Natural killer cell treated with Interleukin-12 subunit alpha and Interleukin-12 subunit beta and Interleukin-15 and Interleukin-18, amount 100 ng/mL, for 72 hours (primary cell): ENCODE measurements around the gene AQP1. TPM values are rescaled to one million over a fixed set of nuclear protein-coding genes. Genes with fewer than 3 reads are reported as not detected.

ENCODE experiments used
- ATAC-seq, 2 donors: fragments of 150-1000 bp; cut with Tn5 transposase in 1 of 2; sonication (Bioruptor Pico), chemical (Tn5 transposase) in 1 of 2; 2 replicates each; pipeline ENCODE4 v1.10.0; 2021
- DNase-seq: peaks from one replicate; pipeline ENCODE4 v3.0.0; 2022; ENCODE audit warnings: low spot score
- H3K27ac Mint-ChIP-seq, 2 donors: 1 replicate in 1 of 2; 2 replicates in 1 of 2; pipeline ENCODE4 v1.8.0; 2022; ENCODE audit warnings: mixed read lengths in 2 of 2, mild to moderate bottlenecking in 1 of 2, moderate library complexity in 1 of 2
- H3K27me3 Mint-ChIP-seq, 2 donors: 1 replicate in 1 of 2; 2 replicates in 1 of 2; pipeline ENCODE4 v1.8.0; 2022; ENCODE audit warnings: mixed read lengths in 2 of 2
- H3K36me3 Mint-ChIP-seq: one replicate; pipeline ENCODE4 v1.8.0; 2022; ENCODE audit warnings: mixed read lengths
- H3K4me1 Mint-ChIP-seq, 2 donors: 1 replicate in 1 of 2; 2 replicates in 1 of 2; pipeline ENCODE4 v1.8.0; 2022; ENCODE audit warnings: low read depth in 2 of 2, mixed read lengths in 2 of 2, mild to moderate bottlenecking in 1 of 2
- H3K4me3 Mint-ChIP-seq: one replicate; pipeline ENCODE4 v1.8.0; 2022; ENCODE audit warnings: mixed read lengths
- H3K9me3 Mint-ChIP-seq: 2 replicates; pipeline ENCODE4 v1.8.0; 2022; ENCODE audit warnings: mixed read lengths
- total RNA-seq, 2 donors: library from RNA; stranded (reverse); gene quantifications; one replicate each; pipeline ENCODE4 v1.2.3, GENCODE V29; 2022

The AQP1 gene
- total RNA-seq, 2 donors from 2014 or later: 0.14 TPM; not detected in 1

- H3K27ac Mint-ChIP-seq: no peak overlapping the region
- DNase-seq (peak; percentile 42), ATAC-seq (no peak)
- H3K4me3 Mint-ChIP-seq: no peak overlapping the region
- H3K36me3 Mint-ChIP-seq: no peaks in the 10 kb centered on the region
- no peaks in the 10 kb centered on the region for H3K4me1 Mint-ChIP-seq
- no peaks in the 10 kb centered on the region for H3K27me3 Mint-ChIP-seq
- H3K9me3 Mint-ChIP-seq: peaks cover 2% of the 10 kb centered on the region
Observed at GRCh38 chr7:30923774-30924413, 12.2 kb downstream of the AQP1 start.

- no peak for ATAC-seq
- Mint-ChIP-seq H3K27ac (no peak overlapping the region), H3K4me1 (no peaks in the 10 kb centered on the region), H3K36me3 (no peaks in the 10 kb centered on the region), H3K27me3 (peaks cover 0 to 3% of the 10 kb centered on the region in 2 donors), H3K4me3 (no peak overlapping the region), H3K9me3 (peaks cover 2% of the 10 kb centered on the region)
- peak; percentile 12 for DNase-seq
Observed at GRCh38 chr7:30924624-30925023, 13.0 kb downstream of the AQP1 start.

GRCh38 chr7:30925117-30925516, 13.5 kb downstream of the AQP1 start:
- Mint-ChIP-seq H3K4me3 (no peak overlapping the region), H3K36me3 (no peaks in the 10 kb centered on the region), H3K4me1 (no peaks in the 10 kb centered on the region), H3K27me3 (peaks cover 0 to 4% of the 10 kb centered on the region in 2 donors), H3K27ac (no peak overlapping the region), H3K9me3 (peaks cover 2% of the 10 kb centered on the region)
- DNase-seq (peak; percentile 13), ATAC-seq (no peak)

- H3K4me1 Mint-ChIP-seq: no peaks in the 10 kb centered on the region
- ATAC-seq (no peak), DNase-seq (peak; percentile 8)
- no peak overlapping the region for H3K27ac Mint-ChIP-seq
- H3K4me3 Mint-ChIP-seq: no peak overlapping the region
- H3K36me3 Mint-ChIP-seq: no peaks in the 10 kb centered on the region
- peaks cover 0 to 4% of the 10 kb centered on the region in 2 donors for H3K27me3 Mint-ChIP-seq
- peaks cover 2% of the 10 kb centered on the region for H3K9me3 Mint-ChIP-seq
Observed at GRCh38 chr7:30925913-30926312, 14.3 kb downstream of the AQP1 start.

- ATAC-seq (no peak), DNase-seq (peak; percentile 31)
- no peaks in the 10 kb centered on the region for H3K36me3 Mint-ChIP-seq
- H3K4me1 Mint-ChIP-seq: no peaks in the 10 kb centered on the region
- peaks cover 0 to 4% of the 10 kb centered on the region in 2 donors for H3K27me3 Mint-ChIP-seq
- no peak overlapping the region for H3K4me3 Mint-ChIP-seq
- peaks cover 2% of the 10 kb centered on the region for H3K9me3 Mint-ChIP-seq
- H3K27ac Mint-ChIP-seq: no peak overlapping the region
Observed at GRCh38 chr7:30926313-30926712, 14.7 kb downstream of the AQP1 start.

- ATAC-seq (no peak), DNase-seq (peak; percentile 29)
- peaks cover 2% of the 10 kb centered on the region for H3K9me3 Mint-ChIP-seq
- peaks cover 0 to 4% of the 10 kb centered on the region in 2 donors for H3K27me3 Mint-ChIP-seq
- H3K36me3 Mint-ChIP-seq: no peaks in the 10 kb centered on the region
- H3K4me3 Mint-ChIP-seq: no peak overlapping the region
- no peak overlapping the region for H3K27ac Mint-ChIP-seq
- H3K4me1 Mint-ChIP-seq: no peaks in the 10 kb centered on the region
Observed at GRCh38 chr7:30927040-30927439, 15.4 kb downstream of the AQP1 start.

GRCh38 chr7:30927559-30927958, 15.9 kb downstream of the AQP1 start:
- no peak overlapping the region for H3K4me3 Mint-ChIP-seq
- peaks cover 0 to 4% of the 10 kb centered on the region in 2 donors for H3K27me3 Mint-ChIP-seq
- no peak overlapping the region for H3K27ac Mint-ChIP-seq
- H3K36me3 Mint-ChIP-seq: no peaks in the 10 kb centered on the region
- H3K4me1 Mint-ChIP-seq: no peaks in the 10 kb centered on the region
- ATAC-seq (no peak), DNase-seq (peak; percentile 39)
- H3K9me3 Mint-ChIP-seq: peaks cover 2% of the 10 kb centered on the region

GRCh38 chr7:30928254-30928872, 16.7 kb downstream of the AQP1 start:
- H3K9me3 Mint-ChIP-seq: peaks cover 2% of the 10 kb centered on the region
- DNase-seq (peak; percentile 18), ATAC-seq (no peak)
- H3K27ac Mint-ChIP-seq: no peak overlapping the region
- peaks cover 0 to 4% of the 10 kb centered on the region in 2 donors for H3K27me3 Mint-ChIP-seq
- no peaks in the 10 kb centered on the region for H3K4me1 Mint-ChIP-seq
- no peak overlapping the region for H3K4me3 Mint-ChIP-seq
- no peaks in the 10 kb centered on the region for H3K36me3 Mint-ChIP-seq

- Mint-ChIP-seq H3K27ac (no peak overlapping the region), H3K4me1 (no peaks in the 10 kb centered on the region), H3K4me3 (no peak overlapping the region), H3K27me3 (peaks cover 0 to 4% of the 10 kb centered on the region in 2 donors), H3K36me3 (no peaks in the 10 kb centered on the region), H3K9me3 (peaks cover 2% of the 10 kb centered on the region)
- DNase-seq (peak; percentile 2), ATAC-seq (no peak)
Observed at GRCh38 chr7:30929686-30930085, 18.0 kb downstream of the AQP1 start.

- H3K36me3 Mint-ChIP-seq: no peaks in the 10 kb centered on the region
- DNase-seq (peak; percentile 28), ATAC-seq (no peak)
- peaks cover 0 to 4% of the 10 kb centered on the region in 2 donors for H3K27me3 Mint-ChIP-seq
- peaks cover 2% of the 10 kb centered on the region for H3K9me3 Mint-ChIP-seq
- no peak overlapping the region for H3K27ac Mint-ChIP-seq
- H3K4me3 Mint-ChIP-seq: no peak overlapping the region
- H3K4me1 Mint-ChIP-seq: no peaks in the 10 kb centered on the region
Observed at GRCh38 chr7:30930621-30931020, 19.0 kb downstream of the AQP1 start.

- Mint-ChIP-seq H3K27me3 (peaks cover 0 to 4% of the 10 kb centered on the region in 2 donors), H3K4me3 (no peak overlapping the region), H3K36me3 (no peaks in the 10 kb centered on the region), H3K9me3 (peaks cover 2% of the 10 kb centered on the region), H3K4me1 (no peaks in the 10 kb centered on the region), H3K27ac (no peak overlapping the region)
- peak; percentile 44 for DNase-seq
- ATAC-seq: no peak
Observed at GRCh38 chr7:30931161-30931928, 19.7 kb downstream of the AQP1 start.

- DNase-seq (peak; percentile 56), ATAC-seq (no peak)
- no peaks in the 10 kb centered on the region for H3K36me3 Mint-ChIP-seq
- H3K27me3 Mint-ChIP-seq: peaks cover 0 to 4% of the 10 kb centered on the region in 2 donors
- peaks cover 2% of the 10 kb centered on the region for H3K9me3 Mint-ChIP-seq
- H3K4me3 Mint-ChIP-seq: no peak overlapping the region
- H3K4me1 Mint-ChIP-seq: no peaks in the 10 kb centered on the region
- no peak overlapping the region for H3K27ac Mint-ChIP-seq
Observed at GRCh38 chr7:30931929-30932540, 20.4 kb downstream of the AQP1 start.

GRCh38 chr7:30932562-30932961, 20.9 kb downstream of the AQP1 start:
- Mint-ChIP-seq H3K36me3 (no peaks in the 10 kb centered on the region), H3K27me3 (peaks cover 0 to 4% of the 10 kb centered on the region in 2 donors), H3K4me1 (no peaks in the 10 kb centered on the region), H3K9me3 (no peaks in the 10 kb centered on the region), H3K27ac (no peak overlapping the region), H3K4me3 (no peak overlapping the region)
- DNase-seq (no peak), ATAC-seq (no peak)
